ENCODE measurements around the gene TOR1AIP2.

TOR1AIP2 gene

GRCh38 chr1:179810367-179810715 lies 67.3 kb downstream of the TOR1AIP2 start:
- POLR2A ChIA-PET: no interaction called here
- TF ChIP-seq CTCF (IDR thresholded peaks at IDR 0.05; ENCODE audit: insufficient read depth, low read length, missing control alignments): no peak

GRCh38 chr1:179809506-179810366 lies 67.9 kb downstream of the TOR1AIP2 start:
- TF ChIP-seq CTCF (IDR thresholded peaks at IDR 0.05; ENCODE audit: insufficient read depth, low read length, missing control alignments): peak; percentile 91
- no peak overlapping the region for H3K4me3 ChIP-seq (ENCODE audit: low read depth, low read length)
- ChIA-PET CTCF (interaction anchor here (0.6 to 15.2 kb wide), 49 partner anchors 11 to 730 kb away, joined by 3 to 869 read pairs (median 6); no protein-coding TSS in a partner anchor), POLR2A (no interaction called here)
- peak; percentile 24 for DNase-seq (ENCODE audit: low read depth, low spot score)

More at GRCh38 chr1:179810367-179810715, 67.3 kb downstream of the TOR1AIP2 start:
- CTCF ChIA-PET: interaction anchor here (0.6 to 15.2 kb wide), 44 partner anchors 10 to 731 kb away, joined by 3 to 869 read pairs (median 6); no protein-coding TSS in a partner anchor
- DNase-seq (ENCODE audit: low read depth, low spot score): no peak
- H3K4me3 ChIP-seq (ENCODE audit: low read depth, low read length): no peak overlapping the region

GRCh38 chr1:179808503-179808902 lies 69.1 kb downstream of the TOR1AIP2 start:
- CTCF ChIA-PET: interaction anchor here (1.1 to 15.2 kb wide), 19 partner anchors 12 to 557 kb away, joined by 3 to 869 read pairs (median 11); no protein-coding TSS in a partner anchor
- no peak for TF ChIP-seq CTCF (IDR thresholded peaks at IDR 0.05; ENCODE audit: insufficient read depth, low read length, missing control alignments)
- no peak overlapping the region for H3K4me3 ChIP-seq (ENCODE audit: low read depth, low read length)
- POLR2A ChIA-PET: no interaction called here
- no peak for DNase-seq (ENCODE audit: low read depth, low spot score)

GRCh38 chr1:179807691-179808485 lies 69.7 kb downstream of the TOR1AIP2 start:
- H3K4me3 ChIP-seq (ENCODE audit: low read depth, low read length): no peak overlapping the region
- ChIA-PET CTCF (interaction anchor here (0.6 to 15.2 kb wide), 9 partner anchors 7 to 371 kb away, joined by 3 to 869 read pairs (median 17); no protein-coding TSS in a partner anchor), POLR2A (no interaction called here)
- TF ChIP-seq CTCF (IDR thresholded peaks at IDR 0.05; ENCODE audit: insufficient read depth, low read length, missing control alignments): no peak
- peak; percentile 70 for DNase-seq (ENCODE audit: low read depth, low spot score)

GRCh38 chr1:179807291-179807690 lies 70.3 kb downstream of the TOR1AIP2 start:
- no peak for TF ChIP-seq CTCF (IDR thresholded peaks at IDR 0.05; ENCODE audit: insufficient read depth, low read length, missing control alignments)
- ChIA-PET CTCF (interaction anchor here (0.6 to 15.2 kb wide), 7 partner anchors 7 to 101 kb away, joined by 3 to 869 read pairs (median 40); no protein-coding TSS in a partner anchor), POLR2A (no interaction called here)
- DNase-seq (ENCODE audit: low read depth, low spot score): no peak
- H3K4me3 ChIP-seq (ENCODE audit: low read depth, low read length): no peak overlapping the region
